ENCODE results near the gene PXN. TPM values are rescaled to one million over a fixed set of nuclear protein-coding genes. Genes with fewer than 3 reads are reported as not detected.

PXN gene
- total RNA-seq, 1 donor, result 63.0 TPM

GRCh38 chr12:120175062-120175461 is 90.5 kb downstream of the PXN start:
- DNase-seq (ENCODE audit: low read depth), result no peak
- TF ChIP-seq CTCF (IDR thresholded peaks at IDR 0.05; ENCODE audit: insufficient read depth, low read depth, low read length), result no peak
- H3K4me3 ChIP-seq (ENCODE audit: low read depth, low read length), result no peak overlapping the region

GRCh38 chr12:120172053-120172452 is 93.5 kb downstream of the PXN start:
- H3K4me3 ChIP-seq (ENCODE audit: low read depth, low read length), result no peak overlapping the region
- DNase-seq (ENCODE audit: low read depth), result no peak
- no peak for TF ChIP-seq CTCF (IDR thresholded peaks at IDR 0.05; ENCODE audit: insufficient read depth, low read depth, low read length)

GRCh38 chr12:120170631-120171030 is 94.9 kb downstream of the PXN start:
- TF ChIP-seq CTCF (IDR thresholded peaks at IDR 0.05; ENCODE audit: insufficient read depth, low read depth, low read length), result no peak
- DNase-seq (ENCODE audit: low read depth), result no peak
- H3K4me3 ChIP-seq (ENCODE audit: low read depth, low read length), result no peak overlapping the region

GRCh38 chr12:120169946-120170345 is 95.6 kb downstream of the PXN start:
- no peak for TF ChIP-seq CTCF (IDR thresholded peaks at IDR 0.05; ENCODE audit: insufficient read depth, low read depth, low read length)
- no peak overlapping the region for H3K4me3 ChIP-seq (ENCODE audit: low read depth, low read length)
- DNase-seq (ENCODE audit: low read depth), result no peak

- H3K4me3 ChIP-seq (ENCODE audit: low read depth, low read length), result no peak overlapping the region
- no peak for DNase-seq (ENCODE audit: low read depth)
- no peak for TF ChIP-seq CTCF (IDR thresholded peaks at IDR 0.05; ENCODE audit: insufficient read depth, low read depth, low read length)
These were observed 97.2 kb downstream of the PXN start for GRCh38 chr12:120168337-120168736.

GRCh38 chr12:120167529-120168095 is 97.9 kb downstream of the PXN start:
- H3K4me3 ChIP-seq (ENCODE audit: low read depth, low read length), result no peak overlapping the region
- TF ChIP-seq CTCF (IDR thresholded peaks at IDR 0.05; ENCODE audit: insufficient read depth, low read depth, low read length), result no peak
- peak; percentile 8 for DNase-seq (ENCODE audit: low read depth)

- no peak for TF ChIP-seq CTCF (IDR thresholded peaks at IDR 0.05; ENCODE audit: insufficient read depth, low read depth, low read length)
- no peak overlapping the region for H3K4me3 ChIP-seq (ENCODE audit: low read depth, low read length)
- DNase-seq (ENCODE audit: low read depth), result no peak
These were observed 101.2 kb downstream of the PXN start for GRCh38 chr12:120164293-120164692.
